Upper lobe of right lung (tissue), 1 donor: ENCODE results near the gene FAM210B. TPM values are rescaled to one million over a fixed set of nuclear protein-coding genes. Genes with fewer than 3 reads are reported as not detected.

ENCODE experiments used
- ATAC-seq: fragments of 200-7000 bp; cut with Tn5 transposase; one replicate; pipeline ENCODE4 v1.9.1; 2020; ENCODE audit warnings: mild to moderate bottlenecking, moderate library complexity
- DNase-seq: peaks from one replicate; pipeline ENCODE4 v3.0.0-alpha.2; 2020
- H3K27ac ChIP-seq: fragments of 200-600 bp; one replicate; pipeline ENCODE4 v1.8.0; 2022
- H3K27me3 ChIP-seq: fragments of 200-600 bp; one replicate; pipeline ENCODE4 v1.8.0; 2022; ENCODE audit warnings: mild to moderate bottlenecking
- H3K36me3 ChIP-seq: fragments of 200-600 bp; one replicate; pipeline ENCODE4 v1.8.0; 2022
- H3K4me1 ChIP-seq: fragments of 200-600 bp; one replicate; pipeline ENCODE4 v1.8.0; 2022
- H3K4me3 ChIP-seq: fragments of 200-600 bp; one replicate; pipeline ENCODE4 v1.8.0; 2022; ENCODE audit warnings: mild to moderate bottlenecking
- H3K9me3 ChIP-seq: fragments of 200-600 bp; one replicate; pipeline ENCODE4 v1.8.0; 2022
- intact Hi-C: fragments of 100-400 bp; cut with DNase I; formaldehyde crosslinking; loops from one replicate; pipeline ENCODE4 v1.11.0; 2022
- total RNA-seq: library from RNA; stranded (reverse); fragmentation: NEBNext Ultra II Directional; extraction: Animal tissue kit (Norgen Biotek cat#: 25700); gene quantifications from one replicate; pipeline ENCODE4 v1.2.1, GENCODE V29; 2021
- TF ChIP-seq, protein P1 (sequence below): fragments of 200-600 bp; IDR thresholded peaks from one replicate; pipeline ENCODE4 v1.8.0; 2022; ENCODE audit warnings: antibody characterized with exemption
- donor health status: DM: no; HTN: yes; CAD: no; lungs with severe emphysema.

FAM210B gene
- total RNA-seq, 1 donor from 2014 or later: 39.5 TPM

GRCh38 chr20:56360908-56361205 is 2.1 kb downstream of the FAM210B start:
- no peaks in the 10 kb centered on the region for H3K9me3 ChIP-seq
- DNase-seq (no peak), ATAC-seq (no peak)
- peaks cover 13% of the 10 kb centered on the region for H3K36me3 ChIP-seq
- no peaks in the 10 kb centered on the region for H3K27me3 ChIP-seq
- TF ChIP-seq, protein P1, sequence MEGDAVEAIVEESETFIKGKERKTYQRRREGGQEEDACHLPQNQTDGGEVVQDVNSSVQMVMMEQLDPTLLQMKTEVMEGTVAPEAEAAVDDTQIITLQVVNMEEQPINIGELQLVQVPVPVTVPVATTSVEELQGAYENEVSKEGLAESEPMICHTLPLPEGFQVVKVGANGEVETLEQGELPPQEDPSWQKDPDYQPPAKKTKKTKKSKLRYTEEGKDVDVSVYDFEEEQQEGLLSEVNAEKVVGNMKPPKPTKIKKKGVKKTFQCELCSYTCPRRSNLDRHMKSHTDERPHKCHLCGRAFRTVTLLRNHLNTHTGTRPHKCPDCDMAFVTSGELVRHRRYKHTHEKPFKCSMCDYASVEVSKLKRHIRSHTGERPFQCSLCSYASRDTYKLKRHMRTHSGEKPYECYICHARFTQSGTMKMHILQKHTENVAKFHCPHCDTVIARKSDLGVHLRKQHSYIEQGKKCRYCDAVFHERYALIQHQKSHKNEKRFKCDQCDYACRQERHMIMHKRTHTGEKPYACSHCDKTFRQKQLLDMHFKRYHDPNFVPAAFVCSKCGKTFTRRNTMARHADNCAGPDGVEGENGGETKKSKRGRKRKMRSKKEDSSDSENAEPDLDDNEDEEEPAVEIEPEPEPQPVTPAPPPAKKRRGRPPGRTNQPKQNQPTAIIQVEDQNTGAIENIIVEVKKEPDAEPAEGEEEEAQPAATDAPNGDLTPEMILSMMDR: no peak
- peaks cover 13% of the 10 kb centered on the region for H3K4me1 ChIP-seq
- no peak overlapping the region for H3K27ac ChIP-seq
- intact Hi-C loops: no loop called here
- H3K4me3 ChIP-seq: no peak overlapping the region

DNA sequence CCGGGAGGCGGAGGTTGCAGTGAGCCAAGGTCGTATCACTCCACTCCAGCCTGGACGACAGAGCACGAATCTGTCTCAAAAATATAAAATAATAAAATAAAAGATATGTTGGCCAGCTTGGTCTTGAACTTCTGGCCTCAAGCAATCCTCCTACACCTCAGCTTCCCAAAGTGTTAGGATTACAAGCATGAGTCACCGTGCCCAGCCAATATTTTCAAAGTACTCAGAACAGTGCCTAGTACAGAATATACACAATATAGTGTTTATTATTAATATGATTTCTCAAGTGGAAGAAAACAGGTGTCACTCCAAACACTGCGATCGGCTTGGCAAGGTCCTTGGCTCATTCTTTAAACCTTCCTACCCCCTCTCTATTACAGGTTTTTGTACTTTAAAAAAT is 3.1 kb downstream of the FAM210B start:
- Histone ChIP-seq H3K27me3 (no peaks in the 10 kb centered on the region), H3K9me3 (no peaks in the 10 kb centered on the region), H3K4me3 (no peak overlapping the region), H3K4me1 (peaks cover 13% of the 10 kb centered on the region), H3K36me3 (peaks cover 23% of the 10 kb centered on the region), H3K27ac (no peak overlapping the region)
- ATAC-seq: no peak
- intact Hi-C loops: no loop called here
- TF ChIP-seq, protein P1: no peak
- no peak for DNase-seq

DNA sequence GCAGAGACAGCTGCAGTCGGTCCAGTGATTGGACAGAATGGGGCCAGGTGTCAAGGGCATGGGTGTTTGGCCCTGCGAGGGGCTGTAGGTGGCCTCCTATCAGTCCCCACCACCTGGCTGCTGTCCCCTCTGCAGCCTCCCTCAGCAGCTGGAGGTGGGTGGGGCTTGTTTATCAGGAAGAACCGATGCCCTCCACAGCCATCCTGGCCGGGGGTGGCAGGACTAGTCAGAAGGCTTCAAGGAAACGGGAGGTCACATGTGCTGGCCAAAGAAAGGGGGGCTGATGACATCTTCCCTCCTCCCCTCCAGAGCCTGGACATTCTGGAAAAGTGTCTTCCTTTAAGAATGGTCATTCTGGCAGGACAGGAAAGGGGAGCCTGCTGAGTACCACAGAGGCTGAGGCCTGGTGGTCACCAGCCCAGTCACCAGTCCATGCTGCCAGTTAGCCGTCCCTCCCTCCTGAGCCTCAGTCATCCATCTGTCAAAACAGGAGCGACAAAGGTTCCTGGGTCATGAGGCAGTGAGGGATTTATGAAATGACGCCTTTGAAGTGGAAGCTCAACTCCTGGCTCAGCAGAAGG is 4.1 kb downstream of the FAM210B start:
- H3K27me3 ChIP-seq: no peaks in the 10 kb centered on the region
- H3K36me3 ChIP-seq: peaks cover 33% of the 10 kb centered on the region
- intact Hi-C loops: no loop called here
- no peak overlapping the region for H3K4me3 ChIP-seq
- TF ChIP-seq, protein P1: no peak
- peaks cover 13% of the 10 kb centered on the region for H3K4me1 ChIP-seq
- DNase-seq (no peak), ATAC-seq (no peak)
- no peak overlapping the region for H3K27ac ChIP-seq
- no peaks in the 10 kb centered on the region for H3K9me3 ChIP-seq

- DNase-seq (no peak), ATAC-seq (no peak)
- Histone ChIP-seq H3K36me3 (peaks cover 37% of the 10 kb centered on the region), H3K9me3 (no peaks in the 10 kb centered on the region), H3K4me3 (no peak overlapping the region), H3K27ac (no peak overlapping the region), H3K27me3 (no peaks in the 10 kb centered on the region), H3K4me1 (peaks cover 13% of the 10 kb centered on the region)
- TF ChIP-seq, protein P1: no peak
- intact Hi-C loops: no loop called here
These were observed 4.7 kb downstream of the FAM210B start for GRCh38 chr20:56363491-56363890.

- TF ChIP-seq, protein P1: no peak
- Histone ChIP-seq H3K4me3 (no peak overlapping the region), H3K27me3 (no peaks in the 10 kb centered on the region), H3K9me3 (no peaks in the 10 kb centered on the region), H3K27ac (no peak overlapping the region), H3K4me1 (no peaks in the 10 kb centered on the region), H3K36me3 (peaks cover 55% of the 10 kb centered on the region)
- intact Hi-C loops: no loop called here
- DNase-seq: no peak
- no peak for ATAC-seq
These were observed 9.8 kb downstream of the FAM210B start for GRCh38 chr20:56368351-56369134.
